PC-9 (cell line): Measurements from ENCODE around the gene KCNQ5.

Source experiments
- EZH2 ChIP-seq: fragments of 200-600 bp; sonication (generic); IDR thresholded peaks from 2 replicates; pipeline ENCODE4 v1.8.0; 2017; ENCODE audit warnings: antibody characterized with exemption, low read depth
- TF ChIP-seq, protein P1 (sequence below): fragments of 200-600 bp; sonication (generic); conservative IDR thresholded peaks from 2 replicates; pipeline ENCODE4 v1.6.1; 2017; ENCODE audit warnings: mixed run types, antibody characterized with exemption, mild to moderate bottlenecking, moderate library complexity

DNA sequence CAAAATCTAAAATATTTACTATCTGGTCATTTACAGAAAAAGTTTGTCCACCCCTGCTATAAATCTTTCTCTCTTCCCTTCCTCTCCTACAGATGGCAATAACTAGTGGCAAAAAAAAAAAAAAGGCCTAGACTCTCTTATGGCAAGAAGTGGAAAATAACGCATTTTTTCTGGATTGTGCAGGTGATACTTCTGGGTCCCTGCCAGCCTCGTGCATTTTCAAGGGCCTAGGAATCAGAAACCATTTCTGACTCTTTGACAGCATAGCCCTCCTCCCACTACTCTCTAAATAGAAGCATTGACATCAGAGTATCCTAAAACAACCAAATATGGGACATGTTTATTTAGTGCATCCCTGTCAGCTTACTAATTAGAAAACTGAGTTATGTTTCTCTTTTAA is 352.4 kb downstream of the KCNQ5 start:
- TF ChIP-seq, protein P1, sequence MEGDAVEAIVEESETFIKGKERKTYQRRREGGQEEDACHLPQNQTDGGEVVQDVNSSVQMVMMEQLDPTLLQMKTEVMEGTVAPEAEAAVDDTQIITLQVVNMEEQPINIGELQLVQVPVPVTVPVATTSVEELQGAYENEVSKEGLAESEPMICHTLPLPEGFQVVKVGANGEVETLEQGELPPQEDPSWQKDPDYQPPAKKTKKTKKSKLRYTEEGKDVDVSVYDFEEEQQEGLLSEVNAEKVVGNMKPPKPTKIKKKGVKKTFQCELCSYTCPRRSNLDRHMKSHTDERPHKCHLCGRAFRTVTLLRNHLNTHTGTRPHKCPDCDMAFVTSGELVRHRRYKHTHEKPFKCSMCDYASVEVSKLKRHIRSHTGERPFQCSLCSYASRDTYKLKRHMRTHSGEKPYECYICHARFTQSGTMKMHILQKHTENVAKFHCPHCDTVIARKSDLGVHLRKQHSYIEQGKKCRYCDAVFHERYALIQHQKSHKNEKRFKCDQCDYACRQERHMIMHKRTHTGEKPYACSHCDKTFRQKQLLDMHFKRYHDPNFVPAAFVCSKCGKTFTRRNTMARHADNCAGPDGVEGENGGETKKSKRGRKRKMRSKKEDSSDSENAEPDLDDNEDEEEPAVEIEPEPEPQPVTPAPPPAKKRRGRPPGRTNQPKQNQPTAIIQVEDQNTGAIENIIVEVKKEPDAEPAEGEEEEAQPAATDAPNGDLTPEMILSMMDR, result no peak
- no peak for TF ChIP-seq EZH2
